HG02885 (cell line): ENCODE results near the gene SPOCK1.
"Not testable (repeated sequence)": the region's sequence is repeated elsewhere in the genome, so short reads cannot be mapped to it uniquely, and the experiment has no call there.

Experiments
- ATAC-seq: cut with Tn5 transposase; IDR thresholded peaks from one replicate; pipeline ENCODE4 v1.9.1; 2021; ENCODE audit warnings: mild to moderate bottlenecking; ENCODE audit not compliant: unreplicated experiment, poor library complexity

The SPOCK1 gene

DNA sequence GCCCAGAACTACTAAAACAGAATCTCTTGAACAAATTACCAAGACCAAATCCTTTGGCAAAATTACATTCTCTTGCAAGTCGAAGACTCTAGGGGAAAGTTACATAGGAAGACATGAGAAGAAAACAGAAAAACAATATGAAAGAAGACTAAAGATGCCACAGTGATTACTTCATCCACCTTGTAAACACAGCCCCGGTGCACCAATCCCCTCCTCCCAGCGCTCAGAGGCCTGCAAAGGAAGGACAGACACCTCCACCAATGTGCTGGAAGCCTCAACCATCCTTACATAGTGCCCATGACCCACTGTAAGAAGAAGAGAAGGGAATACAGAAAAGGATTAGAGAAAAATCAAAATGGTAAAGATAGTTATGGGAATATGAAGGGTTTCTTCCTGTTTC lies 218.5 kb downstream of the SPOCK1 start:
- no peak for ATAC-seq

DNA sequence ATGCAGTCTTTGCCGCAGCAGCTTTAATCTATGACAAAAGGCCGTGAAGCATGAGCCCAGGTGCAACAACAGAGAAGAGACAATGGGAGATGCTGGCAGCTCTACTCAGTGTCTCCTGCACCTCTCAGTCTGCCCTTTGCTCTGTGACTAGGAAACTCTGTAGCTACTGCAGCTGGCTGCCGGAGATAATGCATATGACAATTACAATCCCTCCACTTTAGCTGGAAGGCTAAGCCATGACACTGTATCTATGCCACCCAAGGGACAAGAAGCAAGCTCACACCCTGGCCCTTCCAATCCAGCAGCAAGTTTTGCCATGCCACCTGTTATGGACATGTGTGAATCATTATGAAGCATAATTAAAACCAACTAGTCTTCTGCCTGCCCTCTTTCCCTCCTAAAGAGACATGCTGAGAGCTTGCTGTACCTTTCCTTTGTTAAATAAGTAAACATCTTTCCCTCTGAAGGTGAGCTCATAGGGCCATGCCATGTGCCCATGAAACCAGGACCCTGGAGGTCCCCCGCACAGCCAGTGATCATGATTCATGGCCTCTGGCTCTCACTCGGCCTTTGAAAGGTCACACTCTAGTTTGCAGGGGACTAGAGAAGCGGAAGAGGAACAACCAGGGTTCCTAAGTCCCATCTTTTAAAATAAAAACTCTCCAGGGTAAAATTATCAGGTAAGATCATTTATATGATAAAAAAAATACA lies 219.4 kb downstream of the SPOCK1 start:
- no peak for ATAC-seq

DNA sequence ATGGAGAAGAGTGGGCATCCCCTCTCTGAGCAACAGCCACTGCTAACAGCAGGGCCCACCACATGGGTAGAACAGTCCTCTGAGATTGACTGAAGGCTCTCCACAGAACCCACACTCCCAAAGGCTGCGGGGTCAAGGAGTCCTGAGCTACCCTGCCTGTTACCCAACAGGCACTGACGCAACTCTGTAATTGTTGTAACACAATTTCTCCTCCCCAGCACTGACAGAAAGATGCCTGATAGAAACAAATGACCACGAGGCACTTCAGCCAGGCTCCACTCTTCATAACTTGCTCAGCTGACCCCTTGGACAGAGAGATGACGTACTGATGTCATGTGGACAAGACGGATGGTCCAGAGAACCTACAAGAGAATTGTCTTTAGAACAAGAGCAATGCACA lies 220.7 kb downstream of the SPOCK1 start:
- ATAC-seq = no peak

- no peak for ATAC-seq
Measured at GRCh38 chr5:137275083-137275482, 224.0 kb downstream of the SPOCK1 start.

DNA sequence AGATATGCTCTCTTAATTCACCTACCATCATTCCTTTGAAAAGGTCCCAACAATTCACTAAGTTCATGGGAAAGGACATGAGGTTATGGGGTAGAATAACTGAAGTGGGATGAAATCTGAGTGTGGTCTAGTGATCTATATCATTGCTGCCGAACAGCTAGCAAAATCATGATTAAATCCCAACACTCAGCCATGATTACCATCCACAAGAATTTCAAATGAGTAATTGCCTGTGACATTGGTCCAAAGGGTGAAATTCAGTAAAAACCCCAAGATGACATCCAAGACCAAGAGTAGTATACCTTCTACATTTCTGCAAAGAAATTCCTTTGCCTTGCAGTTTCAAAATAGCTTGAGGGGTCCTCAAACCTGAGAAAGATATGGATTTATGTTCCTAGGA lies 225.6 kb downstream of the SPOCK1 start:
- ATAC-seq = no peak

GRCh38 chr5:137272831-137273230 lies 226.3 kb downstream of the SPOCK1 start:
- ATAC-seq = no peak

DNA sequence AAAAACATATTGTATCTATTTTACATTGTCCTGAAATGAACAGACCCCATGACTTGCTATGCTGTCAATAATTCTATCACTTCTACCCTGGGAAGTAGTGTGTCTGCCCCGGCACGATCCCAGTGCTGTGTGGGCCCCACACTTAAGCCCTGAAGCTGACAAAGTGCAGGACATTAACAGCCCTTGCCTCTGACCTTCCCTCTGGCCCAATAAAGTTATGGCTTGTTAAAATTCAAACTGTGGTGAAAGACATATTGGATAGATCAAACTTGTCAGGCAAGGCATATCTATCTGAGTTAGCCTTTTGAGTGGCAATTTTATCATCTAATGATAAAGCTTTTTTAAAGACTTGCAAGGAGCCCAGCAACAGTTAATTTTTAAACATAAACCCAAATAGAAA lies 229.2 kb downstream of the SPOCK1 start:
- ATAC-seq = no peak

DNA sequence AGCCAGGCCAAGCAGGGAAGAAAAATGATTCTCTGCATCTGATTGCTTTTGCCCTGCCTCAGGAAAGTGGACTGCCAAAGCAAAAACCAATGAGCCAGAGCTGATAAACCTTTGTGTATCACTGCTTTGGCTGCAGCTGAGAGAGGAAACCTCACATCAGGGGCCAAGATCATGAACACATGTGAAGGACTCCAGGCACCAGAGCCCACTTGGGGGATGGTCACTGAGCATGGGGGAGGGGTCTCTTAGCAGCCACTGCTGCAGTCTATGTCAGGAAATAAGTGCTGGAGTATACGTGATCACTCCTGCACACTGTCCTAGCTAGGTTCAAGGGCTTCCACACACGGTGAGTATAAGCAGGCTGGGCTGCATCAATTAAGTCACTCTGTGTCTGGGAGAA lies 229.9 kb downstream of the SPOCK1 start:
- ATAC-seq = no peak

- no peak for ATAC-seq
Measured at GRCh38 chr5:137268646-137269045, 230.5 kb downstream of the SPOCK1 start.

GRCh38 chr5:137266186-137266585 lies 232.9 kb downstream of the SPOCK1 start:
- no peak for ATAC-seq

- ATAC-seq = no peak
Measured at GRCh38 chr5:137265457-137265856, 233.7 kb downstream of the SPOCK1 start.

- ATAC-seq = no peak
Measured at GRCh38 chr5:137264573-137264972, 234.6 kb downstream of the SPOCK1 start.

DNA sequence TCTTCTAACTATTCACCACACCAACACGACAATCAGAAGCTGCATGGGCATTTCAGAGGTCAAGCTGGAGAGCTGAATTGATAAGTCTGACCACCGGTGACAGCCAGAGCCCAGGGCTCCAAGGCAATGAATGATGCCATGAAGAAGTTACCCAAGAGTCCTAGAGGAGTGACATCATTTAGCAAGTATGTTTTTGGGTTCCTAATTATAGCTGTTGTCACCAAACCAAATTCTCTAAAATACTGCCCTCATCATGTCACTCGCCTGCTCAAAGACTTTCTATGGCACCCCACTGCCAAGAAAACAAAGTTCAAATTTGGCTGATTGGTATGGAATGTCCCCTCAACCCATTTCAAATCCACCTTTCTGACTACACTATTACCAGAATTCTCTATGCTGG lies 235.1 kb downstream of the SPOCK1 start:
- ATAC-seq = no peak

DNA sequence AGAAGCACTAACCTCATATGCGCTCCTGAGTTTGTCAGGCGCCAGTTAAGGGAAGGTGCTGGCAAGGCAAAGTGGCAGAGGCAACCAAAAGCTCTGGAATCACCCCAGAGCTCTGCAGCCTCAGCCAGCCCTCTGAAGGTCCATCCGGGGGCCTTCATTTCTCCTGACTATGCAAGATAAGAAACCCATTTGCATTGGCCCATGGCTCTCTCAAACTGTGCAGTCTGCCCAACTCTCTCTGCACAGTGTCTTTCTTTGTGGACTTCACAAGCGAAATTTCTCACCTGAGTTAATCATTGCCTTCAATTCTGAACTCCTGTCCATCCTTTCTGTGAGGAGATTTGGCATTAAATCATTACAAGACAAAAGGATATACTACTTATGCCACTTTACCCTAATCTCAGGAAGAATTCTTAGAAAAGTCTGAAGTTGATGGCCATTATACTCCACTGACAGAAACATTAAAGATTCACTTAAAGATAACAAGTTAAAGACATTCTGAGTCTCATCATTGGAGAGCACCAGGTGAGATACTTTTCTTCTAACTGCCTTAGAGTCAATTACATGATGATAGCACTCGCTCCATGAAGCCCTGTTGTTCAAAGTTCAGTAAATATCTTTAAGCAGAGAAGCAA lies 235.6 kb downstream of the SPOCK1 start:
- ATAC-seq = no peak

- no peak for ATAC-seq
Measured at GRCh38 chr5:137262818-137263217, 236.3 kb downstream of the SPOCK1 start.

DNA sequence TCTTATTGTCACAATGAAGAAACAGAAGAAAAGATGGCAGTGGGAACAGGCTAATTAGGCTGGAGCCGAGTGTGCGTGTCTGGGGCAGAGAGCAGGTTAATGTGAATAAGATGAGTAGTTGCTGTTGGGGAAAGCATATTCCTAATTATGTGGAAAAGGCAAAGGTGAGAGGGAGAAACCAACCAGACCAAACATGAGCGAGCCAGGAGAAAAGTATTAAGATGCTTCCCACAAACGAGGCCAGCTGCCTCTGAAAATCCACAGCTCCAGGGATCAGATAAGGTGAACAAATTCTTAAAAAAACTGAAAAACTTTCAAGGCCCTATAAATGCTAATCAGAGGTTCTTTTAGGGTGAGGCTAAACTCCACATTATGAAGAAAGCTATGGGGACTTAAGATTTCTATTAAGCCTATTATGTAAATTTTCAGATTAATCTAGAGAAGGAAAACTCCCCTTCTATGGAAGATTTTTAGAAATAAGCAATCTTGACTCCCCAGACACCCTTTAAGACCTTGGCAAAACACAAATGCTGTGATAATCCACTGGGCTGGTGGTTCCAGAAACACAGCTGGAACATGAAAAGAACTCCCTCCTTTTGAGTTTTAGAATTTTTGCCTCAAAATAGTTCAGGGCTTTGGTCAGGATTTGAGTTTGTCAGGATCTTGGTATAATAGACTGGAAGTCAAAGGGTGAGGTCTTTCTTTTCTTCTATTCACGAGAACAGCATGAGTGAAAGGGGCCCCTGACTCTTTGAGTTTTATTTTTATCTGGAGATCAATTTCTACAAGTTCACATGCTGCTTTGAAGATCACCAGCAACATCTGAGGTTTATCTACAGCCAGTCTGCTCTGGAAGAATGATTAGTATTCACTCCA lies 238.1 kb downstream of the SPOCK1 start:
- ATAC-seq = no peak

GRCh38 chr5:137259115-137259514 lies 240.0 kb downstream of the SPOCK1 start:
- not testable (repeated sequence) for ATAC-seq

DNA sequence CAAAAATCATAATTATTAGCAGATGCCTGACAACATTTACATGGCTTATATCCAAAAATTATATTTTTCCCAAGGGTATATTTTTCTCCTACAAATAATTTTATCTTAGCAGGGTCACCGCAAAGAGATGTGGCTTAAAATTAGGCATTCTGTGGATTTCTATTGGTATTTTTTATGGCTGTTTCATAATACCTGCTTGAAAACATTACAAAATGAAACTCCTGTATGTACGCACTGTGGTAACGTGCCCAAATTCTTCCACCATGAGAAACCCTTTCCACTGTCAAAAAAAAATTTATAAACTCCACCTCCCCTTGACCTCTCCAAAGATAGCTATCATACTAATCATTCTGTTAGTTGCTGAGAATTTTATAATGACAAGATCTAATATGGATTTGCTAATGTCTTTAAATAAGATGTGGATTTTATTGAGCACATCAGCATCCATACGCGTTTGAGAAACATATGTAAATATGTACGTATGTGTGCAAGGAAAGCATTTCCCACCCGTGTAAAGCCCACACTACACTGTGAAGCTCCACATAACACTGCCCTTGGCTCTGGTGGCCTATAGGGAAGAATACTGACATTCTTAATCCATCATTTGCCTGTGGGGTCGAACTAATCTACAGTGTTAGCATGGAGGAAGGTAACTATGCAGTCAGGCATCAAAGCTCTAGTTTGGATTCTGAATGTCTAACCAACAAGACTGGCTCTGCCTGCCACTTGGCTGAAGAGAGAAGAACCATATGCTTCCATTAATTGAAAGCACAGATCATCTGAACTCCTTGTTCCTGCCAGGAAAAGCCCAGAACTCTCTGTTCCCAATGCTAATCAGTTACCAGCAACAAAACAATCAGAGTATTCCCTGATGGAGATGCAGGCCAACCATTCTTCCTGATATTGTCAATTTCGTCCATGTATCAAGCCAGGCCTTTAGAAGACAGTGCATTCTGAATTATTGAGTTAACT lies 244.7 kb downstream of the SPOCK1 start:
- no peak for ATAC-seq

DNA sequence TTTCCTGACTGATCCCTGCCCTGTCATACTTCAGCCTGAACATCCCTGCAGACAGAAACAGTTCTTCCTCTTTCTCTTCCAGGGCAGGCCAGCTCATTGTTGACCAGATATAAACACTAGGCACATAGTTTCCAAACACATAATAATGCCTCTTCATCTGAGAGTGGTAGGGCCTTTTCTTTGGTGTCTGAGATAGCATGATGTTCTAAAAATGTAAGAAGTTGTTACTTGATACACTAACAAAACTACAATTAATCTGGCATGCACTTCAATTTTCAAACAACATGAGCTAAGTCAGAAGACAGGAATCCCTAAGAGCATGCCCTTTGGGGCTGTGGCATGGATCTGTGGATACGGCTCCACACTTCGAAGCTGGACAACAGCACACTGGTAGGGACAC lies 246.6 kb downstream of the SPOCK1 start:
- no peak for ATAC-seq

DNA sequence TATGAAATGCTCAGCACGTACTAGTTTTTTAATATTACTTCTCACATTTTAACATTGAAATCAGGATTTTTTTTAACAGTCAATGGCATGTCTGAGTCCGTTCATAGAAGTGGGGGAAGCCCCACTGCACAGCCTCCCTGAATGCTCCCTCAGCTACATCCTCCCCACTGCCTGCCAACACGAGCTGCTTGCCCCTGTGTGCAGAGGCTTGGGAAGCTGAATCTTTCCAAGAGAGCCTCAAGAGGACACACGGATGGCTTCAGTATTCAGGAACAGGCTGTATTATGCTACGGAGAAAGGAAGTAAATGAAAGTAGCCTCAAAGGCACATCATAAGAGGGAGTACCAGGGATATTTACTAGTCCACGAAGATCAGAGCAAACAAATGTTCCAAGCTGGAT lies 248.7 kb downstream of the SPOCK1 start:
- no peak for ATAC-seq
